ENCODE data around the gene FOXP2. TPM values are rescaled to one million over a fixed set of nuclear protein-coding genes. Genes with fewer than 3 reads are reported as not detected.
"Not testable (repeated sequence)": the region's sequence is repeated elsewhere in the genome, so short reads cannot be mapped to it uniquely, and the experiment has no call there.

The FOXP2 gene
- total and polyA plus RNA-seq, 2 donors (not counting 3 experiments of a cell fraction or from before 2014, with no cell fraction given): 0.37 to 2.7 TPM

DNA sequence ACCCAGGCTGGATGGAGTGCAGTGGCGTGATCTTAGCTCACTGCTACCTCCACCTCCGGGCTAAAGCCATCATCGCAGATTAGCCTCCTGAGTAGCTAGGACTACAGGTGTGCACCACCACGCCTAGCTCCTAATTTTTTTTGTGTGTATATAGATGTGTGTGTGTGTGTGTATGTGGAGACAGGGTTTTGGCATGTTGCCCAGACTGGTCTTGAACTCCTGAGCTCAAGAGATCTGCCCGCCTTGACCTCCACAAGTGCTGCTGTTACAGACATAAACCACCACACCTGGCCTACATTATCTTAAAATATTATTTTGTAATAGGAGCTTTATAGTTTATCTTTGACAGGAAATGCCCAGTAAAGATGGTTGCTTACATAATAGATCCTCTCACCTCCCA is 25.0 kb downstream of the FOXP2 start:
- H2AFZ ChIP-seq (ENCODE audit: low read depth, low read length): no peak overlapping the region
- no TSS peak for BruUV-seq (replicated peaks)
- H3K9me3 ChIP-seq (replicated peaks; ENCODE audit: control insufficient read depth, insufficient read depth, low read length): no peaks in the 10 kb centered on the region
- no peaks in the 10 kb centered on the region for H3K79me2 ChIP-seq (ENCODE audit: control insufficient read depth, insufficient read depth, low read length)
- FAIRE-seq (no peak), DNase-seq (ENCODE audit: low read depth, low spot score) (no peak)
- no peaks in the 10 kb centered on the region for H3K9me1 ChIP-seq (replicated peaks; ENCODE audit: control insufficient read depth, extremely low read depth, insufficient read depth, low read length)
- TF ChIP-seq, protein P1, sequence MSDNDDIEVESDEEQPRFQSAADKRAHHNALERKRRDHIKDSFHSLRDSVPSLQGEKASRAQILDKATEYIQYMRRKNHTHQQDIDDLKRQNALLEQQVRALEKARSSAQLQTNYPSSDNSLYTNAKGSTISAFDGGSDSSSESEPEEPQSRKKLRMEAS (IDR thresholded peaks at IDR 0.05; ENCODE audit: insufficient read depth, insufficient read length): no peak
- TF ChIP-seq EZH2 (IDR thresholded peaks at IDR 0.05; ENCODE audit: borderline replicate concordance, low read depth, low read length, severe bottlenecking): no peak
- dilution Hi-C loops (cut with MboI; ENCODE audit: extremely low pct_ligation_motif_present, low sequenced_read_pairs) (no loop called here), intact Hi-C loops (cut with micrococcal nuclease) (no loop called here)
- H3K9ac ChIP-seq (replicated peaks; ENCODE audit: extremely low read depth, insufficient read depth, low read length): no peak overlapping the region
- no peak overlapping the region for H3K4me2 ChIP-seq (ENCODE audit: insufficient read depth, low read length)
- no peak overlapping the region for H3K4me3 ChIP-seq (replicated peaks in 1 of 3; ENCODE audit: insufficient read depth in 1 of 3, low read depth in 1 of 3, low read length in 3 of 3)
- ChIA-PET POLR2A (no interaction called here), CTCF (interaction anchor here (1.3 to 2.3 kb wide), 2 partner anchors 13 to 100 kb away, joined by 3 to 11 read pairs; no protein-coding TSS in a partner anchor)
- H3K27ac ChIP-seq (ENCODE audit: insufficient read depth, low read depth, low read length): no peak overlapping the region
- no peaks in the 10 kb centered on the region for H4K20me1 ChIP-seq (replicated peaks; ENCODE audit: control insufficient read depth, extremely low read depth, insufficient read depth, low read length)
- H3K36me3 ChIP-seq (ENCODE audit: control insufficient read depth in 2 of 2, extremely low read depth in 1 of 2, insufficient read depth in 2 of 2, low read length in 2 of 2): no peaks in the 10 kb centered on the region
- no peaks in the 10 kb centered on the region for H3K27me3 ChIP-seq (ENCODE audit: control insufficient read depth in 2 of 2, insufficient read depth in 2 of 2, low read length in 2 of 2)
- H3K4me1 ChIP-seq (ENCODE audit: control insufficient read depth, extremely low read depth, insufficient read depth, low read length): no peaks in the 10 kb centered on the region

DNA sequence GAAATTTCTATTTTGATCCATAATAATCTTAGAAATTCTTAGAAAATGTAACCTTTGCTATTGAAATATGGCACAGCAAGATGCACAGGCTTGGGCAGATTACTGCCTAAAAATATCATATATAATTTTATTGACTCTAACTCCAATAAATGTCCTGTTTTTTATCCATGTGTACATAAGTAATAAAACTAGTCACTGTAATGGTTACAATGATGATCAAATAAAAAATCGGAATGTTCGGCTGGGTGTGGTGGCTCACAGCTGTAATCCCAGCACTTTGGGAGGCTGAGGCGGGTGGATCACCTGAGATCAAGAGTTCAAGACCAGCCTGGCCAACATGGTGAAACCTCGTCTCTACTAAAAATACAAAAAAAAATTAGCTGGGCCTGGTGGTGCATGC is 26.3 kb downstream of the FOXP2 start:
- BruUV-seq (replicated peaks); H3K4me1 ChIP-seq (ENCODE audit: control insufficient read depth, extremely low read depth, insufficient read depth, low read length); FAIRE-seq; H3K27me3 ChIP-seq (ENCODE audit: control insufficient read depth in 2 of 2, insufficient read depth in 2 of 2, low read length in 2 of 2); H3K9me3 ChIP-seq (replicated peaks; ENCODE audit: control insufficient read depth, insufficient read depth, low read length); H3K9me1 ChIP-seq (replicated peaks; ENCODE audit: control insufficient read depth, extremely low read depth, insufficient read depth, low read length); H3K36me3 ChIP-seq (ENCODE audit: control insufficient read depth in 2 of 2, extremely low read depth in 1 of 2, insufficient read depth in 2 of 2, low read length in 2 of 2); H2AFZ ChIP-seq (ENCODE audit: low read depth, low read length); H3K27ac ChIP-seq (ENCODE audit: insufficient read depth, low read depth, low read length); dilution Hi-C loops (cut with MboI; ENCODE audit: extremely low pct_ligation_motif_present, low sequenced_read_pairs); DNase-seq (ENCODE audit: low read depth, low spot score); H3K79me2 ChIP-seq (ENCODE audit: control insufficient read depth, insufficient read depth, low read length); H3K4me2 ChIP-seq (ENCODE audit: insufficient read depth, low read length); H4K20me1 ChIP-seq (replicated peaks; ENCODE audit: control insufficient read depth, extremely low read depth, insufficient read depth, low read length); H3K4me3 ChIP-seq (replicated peaks in 1 of 3; ENCODE audit: insufficient read depth in 1 of 3, low read depth in 1 of 3, low read length in 3 of 3); intact Hi-C loops (cut with micrococcal nuclease); H3K9ac ChIP-seq (replicated peaks; ENCODE audit: extremely low read depth, insufficient read depth, low read length); POLR2A ChIA-PET: not testable (repeated sequence)
- CTCF ChIA-PET: interaction anchor here (0.9 to 1.0 kb wide), 2 partner anchors 10 to 14 kb away, joined by 3 read pairs; no protein-coding TSS in a partner anchor

Data from endothelial cell of umbilical vein (primary cell).